Spleen (tissue), 7 donors: Measurements from ENCODE around the gene RNF130.

ENCODE experiments used
- POLR2A ChIP-seq, 3 donors: fragments of 450-650 bp; IDR thresholded peaks; one replicate each; pipeline ENCODE4 v1.5.1; 2017; ENCODE audit warnings: antibody characterized with exemption in 3 of 3, mild to moderate bottlenecking in 1 of 3
- POLR2AphosphoS5 ChIP-seq, 3 donors: sonication (generic); formaldehyde crosslinking; IDR thresholded peaks; one replicate each; pipeline ENCODE4 v1.5.1; 2017; ENCODE audit warnings: antibody characterized with exemption in 3 of 3
- TF ChIP-seq, protein P1 (sequence below), 11 experiments: fragments of 200-600 bp in 7 of 11; fragments of 450-650 bp in 4 of 11; sonication (generic) in 4 of 11; IDR thresholded peaks in 8 of 11; conservative IDR thresholded peaks in 3 of 11; 1 replicate in 7 of 11; 2 replicates in 4 of 11; pipeline versions ENCODE4 v1.4.0 to v1.8.0; 2016 to 2021; ENCODE audit warnings: antibody characterized with exemption in 11 of 11, inconsistent platforms in 4 of 11, mild to moderate bottlenecking in 1 of 11
- donor health status: DM: no; HTN: no; CAD: no; lungs with moderate emphysema.
- donor health status: DM: no; HTN: no; CAD: no.
- donor health status: DM: no; HTN: no; CAD: no.

DNA sequence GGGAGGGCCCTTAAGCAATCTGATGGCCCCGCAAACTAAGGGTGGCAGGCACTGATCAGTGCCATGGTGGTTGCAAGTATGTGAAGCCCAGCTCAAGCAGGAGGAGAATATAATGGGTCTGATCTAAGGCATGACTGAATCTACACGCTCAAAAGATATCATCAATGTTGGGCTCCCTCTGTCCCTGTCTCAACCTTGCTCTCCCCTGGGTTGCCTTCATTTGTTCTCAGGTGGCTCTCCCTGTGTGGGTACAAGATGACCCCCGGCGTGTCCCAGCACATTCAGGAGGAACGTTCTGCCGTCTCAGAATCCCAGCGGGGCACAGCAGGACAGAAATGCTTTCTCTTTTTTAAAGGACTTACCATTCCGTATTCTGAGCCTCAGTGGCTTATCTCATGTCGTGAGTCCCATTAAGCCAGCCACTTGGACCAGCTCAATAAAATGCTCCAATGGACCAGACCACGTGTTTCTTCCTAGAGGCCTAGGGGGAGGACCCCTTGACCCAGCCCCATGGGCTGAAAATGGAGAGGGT lies 12.0 kb upstream of the RNF130 start:
- TF ChIP-seq, protein P1, sequence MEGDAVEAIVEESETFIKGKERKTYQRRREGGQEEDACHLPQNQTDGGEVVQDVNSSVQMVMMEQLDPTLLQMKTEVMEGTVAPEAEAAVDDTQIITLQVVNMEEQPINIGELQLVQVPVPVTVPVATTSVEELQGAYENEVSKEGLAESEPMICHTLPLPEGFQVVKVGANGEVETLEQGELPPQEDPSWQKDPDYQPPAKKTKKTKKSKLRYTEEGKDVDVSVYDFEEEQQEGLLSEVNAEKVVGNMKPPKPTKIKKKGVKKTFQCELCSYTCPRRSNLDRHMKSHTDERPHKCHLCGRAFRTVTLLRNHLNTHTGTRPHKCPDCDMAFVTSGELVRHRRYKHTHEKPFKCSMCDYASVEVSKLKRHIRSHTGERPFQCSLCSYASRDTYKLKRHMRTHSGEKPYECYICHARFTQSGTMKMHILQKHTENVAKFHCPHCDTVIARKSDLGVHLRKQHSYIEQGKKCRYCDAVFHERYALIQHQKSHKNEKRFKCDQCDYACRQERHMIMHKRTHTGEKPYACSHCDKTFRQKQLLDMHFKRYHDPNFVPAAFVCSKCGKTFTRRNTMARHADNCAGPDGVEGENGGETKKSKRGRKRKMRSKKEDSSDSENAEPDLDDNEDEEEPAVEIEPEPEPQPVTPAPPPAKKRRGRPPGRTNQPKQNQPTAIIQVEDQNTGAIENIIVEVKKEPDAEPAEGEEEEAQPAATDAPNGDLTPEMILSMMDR (IDR thresholded peaks at IDR 0.05 in 8 of 11, conservative IDR thresholded peaks at IDR 0.05 in 3 of 11) = no peak
- TF ChIP-seq POLR2AphosphoS5 (IDR thresholded peaks at IDR 0.05) = no peak
- TF ChIP-seq POLR2A (IDR thresholded peaks at IDR 0.05) = no peak
